Stomach (tissue), 4 donors: ENCODE measurements around the gene ANGPTL2.

ENCODE experiments used
- CTCF ChIP-seq, 7 experiments: fragments of 450-650 bp in 4 of 7; fragments of 200-600 bp in 3 of 7; sonication (generic) in 3 of 7; IDR thresholded peaks; one replicate each; pipeline ENCODE4 v1.5.1; 2016 to 2019; ENCODE audit warnings: antibody characterized with exemption in 7 of 7, control low read depth in 2 of 7, mild to moderate bottlenecking in 1 of 7
- EP300 ChIP-seq: sonication (generic); formaldehyde crosslinking; IDR thresholded peaks from one replicate; pipeline ENCODE4 v1.6.1; 2017; ENCODE audit warnings: antibody characterized with exemption
- POLR2A ChIP-seq, 4 donors: fragments of 450-650 bp; IDR thresholded peaks; one replicate each; pipeline ENCODE4 v1.6.1; 2016; ENCODE audit warnings: antibody characterized with exemption in 4 of 4, control low read depth in 2 of 4, mild to moderate bottlenecking in 1 of 4, moderate library complexity in 1 of 4
- POLR2AphosphoS5 ChIP-seq, 3 donors: sonication (generic); formaldehyde crosslinking; IDR thresholded peaks; one replicate each; pipeline ENCODE4 v1.6.1; 2016; ENCODE audit warnings: antibody characterized with exemption in 3 of 3

GRCh38 chr9:127161081-127161624, 38.7 kb upstream of the ANGPTL2 start:
- no peak for TF ChIP-seq CTCF (IDR thresholded peaks at IDR 0.05)
- TF ChIP-seq POLR2A (IDR thresholded peaks at IDR 0.05): no peak
- no peak for TF ChIP-seq POLR2AphosphoS5 (IDR thresholded peaks at IDR 0.05)
- TF ChIP-seq EP300: no peak
